H1 (cell line): ENCODE results near the gene VAPA. TPM values are rescaled to one million over a fixed set of nuclear protein-coding genes. Genes with fewer than 3 reads are reported as not detected.

Source experiments
- CTCF ChIA-PET: fragments of 300-600 bp; sonication (Branson Sonifier 250); formaldehyde crosslinking; loops from one replicate; lab custom pipeline; 2021; ENCODE audit not compliant: partially characterized antibody; lab: Charles Lee
- POLR2A ChIA-PET: fragments of 300-600 bp; sonication (Branson Sonifier 250); formaldehyde crosslinking; loops from one replicate; lab custom pipeline; 2021; ENCODE audit warnings: inconsistent platforms; ENCODE audit not compliant: partially characterized antibody; lab: Charles Lee
- DNase-seq, 2 experiments: peaks; one replicate each; pipeline versions ENCODE4 v3.0.0 to v3.0.0-alpha.2; 2010 to 2022; ENCODE audit warnings: low spot score in 2 of 2, low read depth in 1 of 2, mixed read lengths in 1 of 2
- FAIRE-seq: peaks from 2 replicates; lab custom pipeline; 2011; peaks lifted over from hg19 to GRCh38; lab: Jason Lieb, UNC
- H2AFZ ChIP-seq: 2 replicates; pipeline ENCODE4 v1.8.1; 2012; ENCODE audit warnings: low read length, inconsistent platforms
- H2AK5ac ChIP-seq: 2 replicates; pipeline ENCODE4 v1.6.1; 2013; ENCODE audit warnings: low read depth, low read length
- H2BK120ac ChIP-seq: replicated peaks from 2 replicates; pipeline ENCODE3; 2013; ENCODE audit warnings: low read depth, low read length, inconsistent platforms
- H2BK12ac ChIP-seq: 2 replicates; pipeline ENCODE4 v1.6.1; 2013; ENCODE audit warnings: low read depth, low read length
- H2BK15ac ChIP-seq: 2 replicates; pipeline ENCODE4 v1.6.1; 2013; ENCODE audit warnings: low read length
- H2BK20ac ChIP-seq: 2 replicates; pipeline ENCODE4 v1.6.1; 2013; ENCODE audit warnings: low read length
- H2BK5ac ChIP-seq: 2 replicates; pipeline ENCODE4 v1.6.1; 2013; ENCODE audit warnings: low read depth, low read length
- H3K14ac ChIP-seq: 2 replicates; pipeline ENCODE4 v1.6.1; 2013; ENCODE audit warnings: inconsistent platforms; ENCODE audit not compliant: insufficient read length
- H3K18ac ChIP-seq: 2 replicates; pipeline ENCODE4 v1.6.1; 2013; ENCODE audit warnings: low read length; ENCODE audit errors: extremely low read depth
- H3K23ac ChIP-seq: 2 replicates; pipeline ENCODE4 v1.6.1; 2013; ENCODE audit warnings: inconsistent platforms; ENCODE audit not compliant: insufficient read length
- H3K23me2 ChIP-seq: 2 replicates; pipeline ENCODE4 v1.6.1; 2013; ENCODE audit warnings: low read depth, low read length
- H3K27ac ChIP-seq: 2 replicates; pipeline ENCODE4 v1.6.1; 2011; ENCODE audit warnings: low read depth, low read length, inconsistent platforms
- H3K27me3 ChIP-seq, 4 experiments: replicated peaks in 1 of 4; 1 replicate in 1 of 4; 2 replicates in 3 of 4; pipeline versions ENCODE4 v1.6.1 to v1.8.1; 2011 to 2013; ENCODE audit warnings: low read length in 3 of 4, mild to moderate bottlenecking in 3 of 4, inconsistent platforms in 2 of 4, mixed read lengths in 2 of 4, moderate library complexity in 1 of 4; ENCODE audit not compliant: control insufficient read depth in 3 of 4, insufficient read depth in 3 of 4; ENCODE audit errors: extremely low read depth in 1 of 4
- H3K36me3 ChIP-seq, 4 experiments: 2 replicates each; pipeline versions ENCODE4 v1.6.1 to v1.8.1; 2011 to 2013; ENCODE audit warnings: mild to moderate bottlenecking in 4 of 4, low read length in 3 of 4, moderate library complexity in 2 of 4, control low read depth in 1 of 4, inconsistent platforms in 1 of 4; ENCODE audit not compliant: insufficient read depth in 4 of 4, control insufficient read depth in 2 of 4
- H3K4ac ChIP-seq: replicated peaks from 2 replicates; pipeline ENCODE3; 2013; ENCODE audit warnings: low read length, low read depth, mixed read lengths, inconsistent platforms; ENCODE audit not compliant: insufficient read length
- H3K4me1 ChIP-seq, 4 experiments: replicated peaks in 1 of 4; 1 replicate in 1 of 4; 2 replicates in 3 of 4; pipeline versions ENCODE4 v1.6.1 to v1.8.1; 2011 to 2013; ENCODE audit warnings: low read length in 3 of 4, inconsistent platforms in 2 of 4, mixed read lengths in 1 of 4; ENCODE audit not compliant: insufficient read depth in 4 of 4, control insufficient read depth in 3 of 4
- H3K4me2 ChIP-seq, 2 experiments: 2 replicates each; pipeline versions ENCODE4 v1.6.1 to v1.8.1; 2011 to 2013; ENCODE audit warnings: low read depth in 2 of 2, low read length in 2 of 2, control low read depth in 1 of 2, inconsistent platforms in 1 of 2, mild to moderate bottlenecking in 1 of 2; ENCODE audit not compliant: insufficient read depth in 1 of 2
- H3K4me3 ChIP-seq, 4 experiments: fragments of 200-600, 300-600 bp in 1 of 4; sonication (generic), shearing (Covaris generic), sonication (Bioruptor Twin) in 1 of 4; 2 replicates each; pipeline versions ENCODE4 v1.5.1 to v1.8.1; 2011 to 2016; ENCODE audit warnings: low read length in 4 of 4, low read depth in 3 of 4, control low read depth in 2 of 4, inconsistent platforms in 2 of 4, mild to moderate bottlenecking in 2 of 4, mixed read lengths in 1 of 4, moderate library complexity in 1 of 4; ENCODE audit not compliant: insufficient read depth in 2 of 4; ENCODE audit errors: extremely low read depth in 1 of 4
- H3K56ac ChIP-seq: replicated peaks from 2 replicates; pipeline ENCODE3; 2013; ENCODE audit warnings: low read depth, mild to moderate bottlenecking, mixed read lengths, low read length, inconsistent platforms; ENCODE audit not compliant: insufficient read length
- H3K79me1 ChIP-seq: 2 replicates; pipeline ENCODE4 v1.6.1; 2013; ENCODE audit warnings: low read depth, low read length, control low read depth
- H3K79me2 ChIP-seq, 2 experiments: 2 replicates each; pipeline versions ENCODE4 v1.6.1 to v1.8.1; 2012 to 2013; ENCODE audit warnings: low read length in 2 of 2, mild to moderate bottlenecking in 2 of 2, inconsistent platforms in 1 of 2; ENCODE audit not compliant: insufficient read depth in 2 of 2, control insufficient read depth in 1 of 2
- H3K9ac ChIP-seq, 4 experiments: replicated peaks in 1 of 4; 1 replicate in 1 of 4; 2 replicates in 3 of 4; pipeline versions ENCODE4 v1.6.1 to v1.8.1; 2011 to 2013; ENCODE audit warnings: low read depth in 3 of 4, low read length in 3 of 4, control low read depth in 2 of 4, mild to moderate bottlenecking in 2 of 4, moderate library complexity in 2 of 4, inconsistent platforms in 1 of 4; ENCODE audit errors: extremely low read depth in 1 of 4
- H3K9me3 ChIP-seq, 2 experiments: 2 replicates each; pipeline versions ENCODE4 v1.6.1 to v1.8.1; 2012 to 2013; ENCODE audit warnings: mild to moderate bottlenecking in 2 of 2, moderate library complexity in 2 of 2, control low read depth in 1 of 2, inconsistent platforms in 1 of 2, low read depth in 1 of 2, low read length in 1 of 2, mixed read lengths in 1 of 2; ENCODE audit not compliant: insufficient read depth in 2 of 2
- H4K20me1 ChIP-seq, 2 experiments: replicated peaks in 1 of 2; 2 replicates each; pipeline versions ENCODE3 to v1.8.1; 2011 to 2013; ENCODE audit warnings: inconsistent platforms in 2 of 2, low read length in 2 of 2, mild to moderate bottlenecking in 1 of 2; ENCODE audit not compliant: insufficient read depth in 2 of 2, control insufficient read depth in 1 of 2
- H4K5ac ChIP-seq: 2 replicates; pipeline ENCODE4 v1.6.1; 2013; ENCODE audit warnings: low read length, low read depth, mixed read lengths, inconsistent platforms; ENCODE audit not compliant: insufficient read length
- H4K8ac ChIP-seq: 2 replicates; pipeline ENCODE4 v1.8.0; 2013; ENCODE audit warnings: mild to moderate bottlenecking, moderate library complexity, low read length, inconsistent platforms; ENCODE audit not compliant: insufficient read depth; ENCODE audit errors: extremely low read depth
- H4K91ac ChIP-seq: replicated peaks from 2 replicates; pipeline ENCODE3; 2013; ENCODE audit warnings: low read length, mixed read lengths, inconsistent platforms; ENCODE audit not compliant: insufficient read length
- ATF3 ChIP-seq: IDR thresholded peaks from 2 replicates; pipeline ENCODE4 v1.6.1; 2011; ENCODE audit warnings: low read depth, mild to moderate bottlenecking, low read length; ENCODE audit not compliant: insufficient read depth
- BACH1 ChIP-seq: IDR thresholded peaks from 2 replicates; pipeline ENCODE4 v1.6.1; 2012; ENCODE audit warnings: low read length, improper control_type of control experiment
- BRCA1 ChIP-seq: IDR thresholded peaks from 2 replicates; pipeline ENCODE4 v1.6.1; 2012; ENCODE audit warnings: low read depth, low read length, improper control_type of control experiment
- CEBPB ChIP-seq: IDR thresholded peaks from 2 replicates; pipeline ENCODE4 v1.6.1; 2012; ENCODE audit warnings: low read depth, low read length
- CHD2 ChIP-seq: IDR thresholded peaks from 2 replicates; pipeline ENCODE4 v1.6.1; 2012; ENCODE audit warnings: low read length, improper control_type of control experiment
- EP300 ChIP-seq, 2 experiments: IDR thresholded peaks; 1 replicate in 1 of 2; 2 replicates in 1 of 2; pipeline ENCODE4 v1.6.1; 2011 to 2012; ENCODE audit warnings: low read depth in 2 of 2, low read length in 2 of 2, mild to moderate bottlenecking in 2 of 2, borderline replicate concordance in 1 of 2, inconsistent platforms in 1 of 2, moderate library complexity in 1 of 2
- HDAC2 ChIP-seq, 2 experiments: fragments of 300-600 bp in 1 of 2; sonication (generic) in 1 of 2; IDR thresholded peaks; 2 replicates each; pipeline ENCODE4 v1.6.1; 2011 to 2012; ENCODE audit warnings: low read depth in 2 of 2, low read length in 2 of 2, mild to moderate bottlenecking in 2 of 2, moderate library complexity in 2 of 2, borderline replicate concordance in 1 of 2, inconsistent platforms in 1 of 2
- KDM1A ChIP-seq: fragments of 200-600, 300-600 bp; sonication (generic); IDR thresholded peaks from 2 replicates; pipeline ENCODE4 v1.7.1; 2016; ENCODE audit warnings: mild to moderate bottlenecking, low read length, borderline replicate concordance
- POLR2A ChIP-seq, 2 experiments: IDR thresholded peaks; 1 replicate in 1 of 2; 2 replicates in 1 of 2; pipeline ENCODE4 v1.6.1; 2011; ENCODE audit warnings: low read depth in 2 of 2, low read length in 2 of 2, mild to moderate bottlenecking in 2 of 2; ENCODE audit errors: control extremely low read depth in 1 of 2
- SIN3A ChIP-seq, 2 experiments: IDR thresholded peaks in 1 of 2; conservative IDR thresholded peaks in 1 of 2; 2 replicates each; pipeline ENCODE4 v1.6.1; 2011 to 2012; ENCODE audit warnings: low read length in 2 of 2, improper control_type of control experiment in 1 of 2, low read depth in 1 of 2, mild to moderate bottlenecking in 1 of 2
- TCF12 ChIP-seq: IDR thresholded peaks from 2 replicates; pipeline ENCODE4 v1.6.1; 2011; ENCODE audit warnings: low read depth, mild to moderate bottlenecking, low read length
- WGBS, 2 experiments: shearing (Covaris generic) in 1 of 2; methylation state at CpG; one replicate each; pipeline versions ENCODE4 v1.1.6 to v1.1.7; 2013 to 2015; ENCODE audit warnings: low lambda C conversion rate in 2 of 2, mixed read lengths in 2 of 2, inconsistent platforms in 1 of 2, low coverage in 1 of 2, missing lambda C conversion rate in 1 of 2; ENCODE audit not compliant: insufficient replicate concordance in 2 of 2, insufficient coverage in 1 of 2, insufficient read length in 1 of 2; ENCODE audit errors: extremely low coverage in 1 of 2, missing lambda C conversion rate in 1 of 2; 5-methylcytosine and 5-hydroxymethylcytosine counted together
- polyA plus RNA-seq, 7 experiments: library from polyadenylated mRNA; depleted of rRNA in 3 of 7; stranded (reverse) in 5 of 7; unstranded in 2 of 7; fragments of >200 nt in 5 of 7; fragments of 200-250 nt in 2 of 7; gene quantifications; 1 replicate in 5 of 7; 2 replicates in 1 of 7; 4 replicates in 1 of 7; pipeline versions ENCODE4 v1.2.1 to v1.2.3, GENCODE V29; 2011 to 2013; ENCODE audit warnings: missing spikeins in 2 of 7, mixed read lengths in 2 of 7
- total RNA-seq: library from RNA; stranded (reverse); fragmentation: NEBNext Ultra II Directional; extraction: Animal tissue kit (Norgen Biotek cat#: 25700); gene quantifications from 2 replicates; pipeline ENCODE4 v1.2.1, GENCODE V29; 2021

Gene VAPA
- total and polyA plus RNA-seq, 2 of the 8 experiments (the other 6 are each of a cell fraction or from before 2014, with no cell fraction given) = 79.7 to 130 TPM

GRCh38 chr18:9989481-9989880, 75.7 kb downstream of the VAPA start:
- WGBS, 2 experiments = 88% methylated on average over 5 of the region's 5 CpGs; no CpG with 5 or more reads in 1 of the 2 experiments
- no peak overlapping the region for H4K91ac ChIP-seq
- no peak overlapping the region for H2AFZ ChIP-seq
- H3K27ac ChIP-seq = no peak overlapping the region
- H4K8ac ChIP-seq = no peak overlapping the region
- no peak overlapping the region for H2BK12ac ChIP-seq
- H2BK20ac ChIP-seq = no peak overlapping the region
- H3K79me1 ChIP-seq = no peaks in the 10 kb centered on the region
- DNase-seq = peak in 1 of 2 experiments; percentile 33
- H3K23me2 ChIP-seq = no peaks in the 10 kb centered on the region
- H3K23ac ChIP-seq = no peak overlapping the region
- no peak overlapping the region for H3K4me2 ChIP-seq
- no peak overlapping the region for H3K4ac ChIP-seq
- H2AK5ac ChIP-seq = no peak overlapping the region
- H3K18ac ChIP-seq = no peak overlapping the region
- H3K14ac ChIP-seq = no peak overlapping the region
- no peak overlapping the region for H4K5ac ChIP-seq
- no peaks in the 10 kb centered on the region for H3K36me3 ChIP-seq
- ChIA-PET CTCF (interaction anchor here (0.8 to 1.9 kb wide), 3 partner anchors 19 to 206 kb away, joined by 3 to 4 read pairs (median 3); no protein-coding TSS in a partner anchor), POLR2A (no interaction called here)
- H2BK5ac ChIP-seq = no peak overlapping the region
- no peak overlapping the region for H2BK120ac ChIP-seq
- no peaks in the 10 kb centered on the region; a peak in 1 of 7 replicates for H3K4me1 ChIP-seq
- H3K79me2 ChIP-seq = no peaks in the 10 kb centered on the region
- no peak overlapping the region for H3K9ac ChIP-seq
- H3K27me3 ChIP-seq = no peaks in the 10 kb centered on the region
- no peaks in the 10 kb centered on the region for H4K20me1 ChIP-seq
- no peak overlapping the region for H3K56ac ChIP-seq
- H3K4me3 ChIP-seq = no peak overlapping the region
- H2BK15ac ChIP-seq = no peak overlapping the region
- no peak for FAIRE-seq
- no peaks in the 10 kb centered on the region for H3K9me3 ChIP-seq
- TF ChIP-seq HDAC2 (IDR thresholded peaks at IDR 0.05; ENCODE audit: borderline replicate concordance in 1 of 2, low read depth in 2 of 2, low read length in 2 of 2) (no peak), SIN3A (conservative IDR thresholded peaks at IDR 0.05 in 1 of 2, IDR thresholded peaks at IDR 0.05 in 1 of 2; ENCODE audit: low read depth in 1 of 2, low read length in 2 of 2) (no peak), POLR2A (IDR thresholded peaks at IDR 0.05; ENCODE audit: control extremely low read depth in 1 of 2, low read depth in 2 of 2, low read length in 2 of 2) (no peak), TCF12 (no peak), ATF3 (no peak), EP300 (IDR thresholded peaks at IDR 0.05; ENCODE audit: borderline replicate concordance in 1 of 2, low read depth in 2 of 2, low read length in 2 of 2) (no peak), BRCA1 (no peak), CEBPB (no peak), KDM1A (no peak), CHD2 (no peak), BACH1 (no peak)
